Choroid plexus epithelial cell (primary cell): ENCODE data around the gene CDK2.

Experiments used
- DNase-seq: peaks from one replicate; pipeline ENCODE4 v3.0.0-alpha.2; 2010; ENCODE audit warnings: low read depth
- H3K4me3 ChIP-seq: 2 replicates; pipeline ENCODE4 v1.5.1; 2011; ENCODE audit warnings: low read depth, mild to moderate bottlenecking, control low read depth, low read length, moderate library complexity
- CTCF ChIP-seq: conservative IDR thresholded peaks from 2 replicates; pipeline ENCODE4 v1.5.1; 2011; ENCODE audit warnings: low read depth, mild to moderate bottlenecking, control low read depth, inconsistent platforms, low read length, moderate library complexity

Gene CDK2

GRCh38 chr12:55957106-55957859 lies 9.3 kb upstream of the CDK2 start:
- no peak for DNase-seq
- no peak overlapping the region for H3K4me3 ChIP-seq
- no peak for TF ChIP-seq CTCF

GRCh38 chr12:55963760-55964159 lies 2.9 kb upstream of the CDK2 start:
- TF ChIP-seq CTCF: no peak
- H3K4me3 ChIP-seq: no peak overlapping the region

GRCh38 chr12:55965240-55965639 lies 1.4 kb upstream of the CDK2 start:
- no peak overlapping the region for H3K4me3 ChIP-seq
- no peak for DNase-seq
- no peak for TF ChIP-seq CTCF

More at GRCh38 chr12:55963760-55964159, 2.9 kb upstream of the CDK2 start:
- DNase-seq: no peak

- DNase-seq: peak; percentile 18
- no peak for TF ChIP-seq CTCF
- H3K4me3 ChIP-seq: peak within 1 kb of the TSS; percentile 87
These were observed 656 bp upstream of the CDK2 start, which contains the start of gene PMEL for GRCh38 chr12:55965941-55966407. TSS of gene PMEL (minus strand) at chr12:55966042. CDS start at chr12:55966011, 31 bp downstream.

- no peak for DNase-seq
- TF ChIP-seq CTCF: no peak
- H3K4me3 ChIP-seq: no peak overlapping the region
These were observed 2.7 kb downstream of the CDK2 start for GRCh38 chr12:55969356-55969755.

GRCh38 chr12:55970775-55971174 lies 4.1 kb downstream of the CDK2 start:
- no peak overlapping the region for H3K4me3 ChIP-seq
- peak; percentile 40 for DNase-seq
- TF ChIP-seq CTCF: no peak

- no peak for TF ChIP-seq CTCF
- DNase-seq: peak; percentile 87
- peak overlapping the region; percentile 20 for H3K4me3 ChIP-seq
These were observed 5.4 kb downstream of the CDK2 start for GRCh38 chr12:55972042-55972441.
